Natural killer cell treated with Interleukin-12 subunit alpha and Interleukin-12 subunit beta and Interleukin-15 and Interleukin-18, amount 100 ng/mL, for 72 hours (primary cell): Measurements from ENCODE around the gene NIPAL4. TPM values are rescaled to one million over a fixed set of nuclear protein-coding genes. Genes with fewer than 3 reads are reported as not detected.
A peak's percentile ranks its signal among the peaks of the same experiment; 100 is the strongest.

Experiments used
- ATAC-seq, 2 donors: fragments of 150-1000 bp; cut with Tn5 transposase in 1 of 2; sonication (Bioruptor Pico), chemical (Tn5 transposase) in 1 of 2; 2 replicates each; pipeline ENCODE4 v1.10.0; 2021
- DNase-seq: peaks from one replicate; pipeline ENCODE4 v3.0.0; 2022; ENCODE audit warnings: low spot score
- H3K27ac Mint-ChIP-seq, 2 donors: 1 replicate in 1 of 2; 2 replicates in 1 of 2; pipeline ENCODE4 v1.8.0; 2022; ENCODE audit warnings: mixed read lengths in 2 of 2, mild to moderate bottlenecking in 1 of 2, moderate library complexity in 1 of 2
- H3K27me3 Mint-ChIP-seq, 2 donors: 1 replicate in 1 of 2; 2 replicates in 1 of 2; pipeline ENCODE4 v1.8.0; 2022; ENCODE audit warnings: mixed read lengths in 2 of 2
- H3K36me3 Mint-ChIP-seq: one replicate; pipeline ENCODE4 v1.8.0; 2022; ENCODE audit warnings: mixed read lengths
- H3K4me1 Mint-ChIP-seq, 2 donors: 1 replicate in 1 of 2; 2 replicates in 1 of 2; pipeline ENCODE4 v1.8.0; 2022; ENCODE audit warnings: low read depth in 2 of 2, mixed read lengths in 2 of 2, mild to moderate bottlenecking in 1 of 2
- H3K4me3 Mint-ChIP-seq: one replicate; pipeline ENCODE4 v1.8.0; 2022; ENCODE audit warnings: mixed read lengths
- H3K9me3 Mint-ChIP-seq: 2 replicates; pipeline ENCODE4 v1.8.0; 2022; ENCODE audit warnings: mixed read lengths
- total RNA-seq, 2 donors: library from RNA; stranded (reverse); gene quantifications; one replicate each; pipeline ENCODE4 v1.2.3, GENCODE V29; 2022

Gene NIPAL4
- total RNA-seq, 2 donors from 2014 or later, result 0.43 to 1.2 TPM

DNA sequence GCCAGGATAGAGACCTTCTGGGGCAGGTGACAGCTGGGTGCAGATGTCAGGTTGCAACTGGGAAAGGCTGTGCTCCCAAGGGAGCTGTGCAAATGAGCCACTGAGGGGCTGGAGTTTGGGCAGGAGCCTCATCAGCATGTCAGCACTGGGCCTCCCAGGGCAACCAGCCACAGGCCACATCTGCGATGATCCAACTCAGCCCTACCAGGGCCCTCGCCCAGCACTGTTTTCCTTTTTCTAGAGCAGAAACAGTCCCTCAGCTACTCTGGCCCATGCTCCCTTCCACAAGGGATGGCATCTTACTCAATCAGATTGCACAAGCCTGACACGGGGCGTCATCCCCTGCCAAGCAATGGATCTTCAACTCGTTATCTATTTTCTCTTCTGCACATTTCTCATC is 24.8 kb downstream of the NIPAL4 start:
- Mint-ChIP-seq H3K27ac (no peak overlapping the region), H3K36me3 (peaks cover 45% of the 10 kb centered on the region), H3K9me3 (no peaks in the 10 kb centered on the region), H3K4me1 (peaks cover 16 to 24% of the 10 kb centered on the region in 2 donors), H3K4me3 (no peak overlapping the region), H3K27me3 (peaks cover 0 to 2% of the 10 kb centered on the region in 2 donors)
- DNase-seq (no peak), ATAC-seq (no peak)

DNA sequence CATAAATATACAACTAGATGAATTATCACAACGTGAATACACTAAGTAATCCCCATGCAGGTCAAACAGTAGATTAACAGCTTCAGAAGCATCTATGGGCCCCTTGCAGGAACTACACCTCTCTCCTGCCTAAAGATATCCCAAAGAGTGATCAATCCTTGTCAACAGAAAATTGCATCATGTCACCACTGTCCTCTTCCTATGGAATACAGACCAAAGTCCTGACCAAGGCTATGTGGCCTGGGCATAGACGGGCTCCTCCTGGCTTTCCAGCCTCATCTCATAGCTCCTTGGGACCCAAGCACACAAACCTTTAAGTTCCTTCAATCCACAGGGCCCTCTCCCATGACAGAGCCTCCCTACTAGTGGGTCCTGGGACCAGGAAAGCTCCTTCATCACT is 25.3 kb downstream of the NIPAL4 start:
- Mint-ChIP-seq H3K9me3 (no peaks in the 10 kb centered on the region), H3K27ac (peak overlapping the region; percentile 43 to 53)

DNA sequence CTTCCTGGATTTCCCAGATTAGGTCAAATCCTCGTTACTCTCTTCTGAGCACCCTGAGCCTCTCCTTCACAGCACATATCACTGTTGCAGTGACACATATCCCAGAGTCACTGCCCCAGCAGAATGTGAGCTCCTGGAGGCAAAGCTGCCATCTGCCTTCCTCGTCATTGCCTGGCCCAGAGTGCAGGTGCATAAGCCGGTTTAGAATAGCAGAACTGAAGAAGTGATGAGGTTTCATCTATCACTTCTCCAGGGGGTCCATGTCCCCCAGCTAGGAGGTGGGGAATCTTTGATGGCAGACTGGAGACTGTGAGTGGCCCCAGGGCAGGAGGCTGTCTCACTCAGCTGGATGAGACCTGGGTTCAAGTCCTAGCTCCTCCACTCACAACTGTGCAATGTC is 25.8 kb downstream of the NIPAL4 start:
- H3K36me3 Mint-ChIP-seq, result peaks cover 41% of the 10 kb centered on the region
- H3K27me3 Mint-ChIP-seq, result no peaks in the 10 kb centered on the region
- no peak overlapping the region for H3K4me3 Mint-ChIP-seq
- no peak for DNase-seq
- peak overlapping the region; percentile 43 to 53 for H3K27ac Mint-ChIP-seq
- peaks cover 13 to 22% of the 10 kb centered on the region in 2 donors for H3K4me1 Mint-ChIP-seq
- H3K9me3 Mint-ChIP-seq, result no peaks in the 10 kb centered on the region
- no peak for ATAC-seq

More for the DNA sequence above, 25.3 kb downstream of the NIPAL4 start:
- ATAC-seq, result peak in 1 of 2 donors; percentile 8
- no peak for DNase-seq
- H3K36me3 Mint-ChIP-seq, result peaks cover 41% of the 10 kb centered on the region
- H3K27me3 Mint-ChIP-seq, result no peaks in the 10 kb centered on the region
- no peak overlapping the region for H3K4me3 Mint-ChIP-seq
- peaks cover 13 to 22% of the 10 kb centered on the region in 2 donors for H3K4me1 Mint-ChIP-seq

DNA sequence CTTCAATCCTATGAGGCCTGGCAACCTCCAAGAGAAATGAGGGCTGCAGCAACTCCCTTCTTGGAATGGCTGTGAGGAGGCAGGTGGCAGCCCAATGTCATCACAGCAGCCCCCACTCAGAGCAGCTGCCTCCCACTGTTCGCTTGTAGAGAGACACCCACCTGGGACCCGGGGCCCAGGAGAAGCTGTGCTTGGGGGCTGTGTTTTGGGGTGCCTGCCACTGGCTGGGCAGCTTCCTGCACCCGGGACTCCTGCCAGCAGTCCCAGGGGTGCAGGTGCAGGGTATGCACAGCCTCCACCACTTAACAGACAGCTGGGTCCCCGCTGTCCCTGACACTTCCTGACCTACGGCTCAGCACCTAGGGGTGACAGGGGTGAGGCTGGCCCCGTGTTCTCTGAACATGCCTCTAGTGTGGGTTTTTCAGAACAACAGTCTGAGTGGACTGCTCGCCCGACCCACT is 26.2 kb downstream of the NIPAL4 start:
- H3K36me3 Mint-ChIP-seq, result peaks cover 41% of the 10 kb centered on the region
- DNase-seq (no peak), ATAC-seq (peak; percentile 24 to 32)
- H3K9me3 Mint-ChIP-seq, result no peaks in the 10 kb centered on the region
- peak overlapping the region; percentile 53 to 76 for H3K27ac Mint-ChIP-seq
- H3K4me3 Mint-ChIP-seq, result no peak overlapping the region
- no peaks in the 10 kb centered on the region for H3K27me3 Mint-ChIP-seq
- H3K4me1 Mint-ChIP-seq, result peaks cover 13 to 22% of the 10 kb centered on the region in 2 donors

DNA sequence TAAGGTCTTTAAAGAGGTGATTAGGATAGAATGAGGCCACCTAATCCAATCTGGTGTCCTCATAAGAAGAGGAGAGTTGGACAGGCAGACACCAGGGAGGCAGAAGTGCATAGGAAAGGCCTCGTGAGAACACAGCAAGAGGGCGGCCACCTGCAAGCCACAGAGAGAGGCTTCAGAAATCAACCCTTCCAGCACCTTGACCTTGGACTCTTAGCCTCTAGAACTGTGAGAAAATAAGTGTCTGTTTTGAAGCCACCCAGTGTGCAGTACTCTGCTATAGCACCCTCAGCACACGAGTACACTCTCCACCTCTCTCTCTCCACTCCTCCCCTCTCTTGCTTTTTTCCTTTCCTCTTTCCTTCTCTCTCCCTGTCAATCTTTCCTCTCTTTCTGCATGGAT is 26.8 kb downstream of the NIPAL4 start:
- DNase-seq, result no peak
- Mint-ChIP-seq H3K9me3 (no peaks in the 10 kb centered on the region), H3K4me1 (peaks cover 13 to 22% of the 10 kb centered on the region in 2 donors), H3K36me3 (peaks cover 41% of the 10 kb centered on the region), H3K27me3 (no peaks in the 10 kb centered on the region), H3K4me3 (no peak overlapping the region), H3K27ac (peak overlapping the region; percentile 45 to 76)
- no peak for ATAC-seq

DNA sequence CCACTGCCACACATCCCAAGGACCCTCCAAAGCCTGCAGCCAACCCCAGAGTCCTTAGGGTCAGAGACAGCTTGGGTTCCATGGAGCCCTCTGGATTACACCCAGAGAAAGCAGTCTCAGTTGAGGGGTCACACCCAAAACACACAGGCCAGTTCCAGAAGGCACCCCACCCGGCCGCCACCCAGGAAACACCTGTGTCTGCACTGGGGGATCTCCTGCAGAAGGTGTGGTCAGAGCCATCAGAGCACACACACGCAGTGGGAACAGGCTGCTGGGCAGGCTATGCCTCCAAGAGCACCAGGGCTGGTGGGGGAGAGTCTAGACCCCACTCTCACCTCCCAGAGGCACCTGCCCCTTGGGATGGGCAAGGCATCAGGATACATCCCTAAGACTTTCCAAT is 27.3 kb downstream of the NIPAL4 start:
- ATAC-seq (peak; percentile 13 to 34), DNase-seq (no peak)
- H3K27me3 Mint-ChIP-seq, result no peaks in the 10 kb centered on the region
- peaks cover 39% of the 10 kb centered on the region for H3K36me3 Mint-ChIP-seq
- H3K4me3 Mint-ChIP-seq, result no peak overlapping the region
- peaks cover 13 to 22% of the 10 kb centered on the region in 2 donors for H3K4me1 Mint-ChIP-seq
- no peaks in the 10 kb centered on the region for H3K9me3 Mint-ChIP-seq
- peak overlapping the region; percentile 45 to 76 for H3K27ac Mint-ChIP-seq

DNA sequence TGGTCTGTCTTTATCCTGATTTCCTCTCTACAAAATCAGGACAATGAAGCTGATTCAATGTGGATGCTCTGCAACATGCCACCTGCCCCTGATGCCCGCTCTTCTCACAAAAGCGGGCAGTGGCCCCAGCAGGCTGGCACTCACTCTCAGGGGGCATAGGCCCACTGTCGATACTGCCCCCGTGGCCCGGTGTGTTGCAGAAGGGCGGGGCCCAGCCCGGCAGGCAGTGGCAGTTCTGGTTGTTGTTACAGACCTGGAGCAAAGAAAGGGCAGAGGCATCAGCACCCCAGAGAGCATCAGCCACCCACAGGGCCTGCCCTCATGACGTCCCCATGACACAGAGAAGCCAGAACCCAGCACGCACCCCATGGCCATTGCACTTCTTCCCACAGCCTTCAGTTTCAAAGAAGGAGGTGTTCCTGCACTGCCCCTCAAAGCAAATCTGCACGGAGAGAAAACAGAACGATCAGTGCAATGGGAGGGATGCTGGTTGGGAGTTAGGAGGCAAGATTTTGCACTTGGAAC is 31.5 kb downstream of the NIPAL4 start:
- no peaks in the 10 kb centered on the region for H3K27me3 Mint-ChIP-seq
- DNase-seq (no peak), ATAC-seq (no peak)
- H3K27ac Mint-ChIP-seq, result no peak overlapping the region
- no peaks in the 10 kb centered on the region for H3K9me3 Mint-ChIP-seq
- H3K36me3 Mint-ChIP-seq, result peaks cover 24% of the 10 kb centered on the region
- H3K4me1 Mint-ChIP-seq, result peaks cover 19 to 23% of the 10 kb centered on the region in 2 donors
- no peak overlapping the region for H3K4me3 Mint-ChIP-seq

DNA sequence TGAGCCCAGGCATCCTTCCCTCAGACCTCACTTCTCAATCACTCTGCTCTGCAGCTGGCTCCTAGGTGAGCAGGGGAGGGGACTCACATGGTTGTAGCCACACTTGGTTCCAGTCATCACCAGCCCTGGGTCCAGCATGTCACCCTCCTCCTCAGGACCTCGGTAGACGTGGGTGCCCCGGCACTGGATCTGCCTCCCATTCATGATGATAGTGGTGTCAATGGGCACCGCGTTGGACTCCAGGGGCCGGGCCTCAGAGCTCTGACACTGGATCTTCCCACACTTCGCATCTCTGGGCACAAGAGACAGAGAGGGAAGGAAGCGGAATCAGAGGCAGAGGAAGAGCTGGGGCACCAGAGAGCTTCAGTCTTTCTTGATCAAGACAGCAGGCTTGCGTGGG is 32.9 kb downstream of the NIPAL4 start:
- H3K27ac Mint-ChIP-seq, result peak overlapping the region in 1 of 2 donors; percentile 39
- no peak overlapping the region for H3K4me3 Mint-ChIP-seq
- H3K4me1 Mint-ChIP-seq, result peaks cover 9 to 10% of the 10 kb centered on the region in 2 donors
- no peaks in the 10 kb centered on the region for H3K9me3 Mint-ChIP-seq
- DNase-seq, result no peak
- peaks cover 12% of the 10 kb centered on the region for H3K36me3 Mint-ChIP-seq
- ATAC-seq, result no peak
- H3K27me3 Mint-ChIP-seq, result no peaks in the 10 kb centered on the region

DNA sequence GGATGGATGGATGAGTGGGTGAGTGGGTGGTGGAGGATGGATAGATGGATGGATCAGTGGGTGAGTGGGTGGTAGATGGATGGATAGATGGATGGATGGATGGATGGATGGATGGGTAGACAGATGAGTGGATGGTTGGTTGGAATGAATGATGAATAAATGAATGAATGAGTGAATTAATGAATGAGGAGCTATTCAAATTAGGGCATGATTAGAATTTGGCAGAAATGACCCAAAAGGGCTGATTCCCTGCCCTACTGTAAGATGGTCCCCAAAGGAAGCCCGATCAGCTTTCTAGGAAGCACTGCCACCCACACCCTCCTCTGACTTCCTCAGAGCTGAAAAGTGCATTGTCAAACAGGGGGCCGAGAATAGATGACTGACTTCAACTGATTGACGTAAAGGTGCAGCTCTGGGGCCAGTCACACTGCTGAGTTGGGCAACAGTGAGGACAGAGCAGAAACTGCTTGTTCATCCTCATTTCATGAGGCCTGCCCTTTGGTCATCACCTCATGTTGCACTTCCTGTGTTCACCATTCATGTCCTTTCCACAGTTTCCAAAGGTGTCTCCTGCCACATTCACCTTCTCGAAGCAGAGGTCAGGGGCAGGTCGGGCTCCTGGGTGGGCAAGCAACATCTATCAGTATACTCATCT is 34.3 kb downstream of the NIPAL4 start:
- H3K36me3 Mint-ChIP-seq, result peaks cover 11% of the 10 kb centered on the region

DNA sequence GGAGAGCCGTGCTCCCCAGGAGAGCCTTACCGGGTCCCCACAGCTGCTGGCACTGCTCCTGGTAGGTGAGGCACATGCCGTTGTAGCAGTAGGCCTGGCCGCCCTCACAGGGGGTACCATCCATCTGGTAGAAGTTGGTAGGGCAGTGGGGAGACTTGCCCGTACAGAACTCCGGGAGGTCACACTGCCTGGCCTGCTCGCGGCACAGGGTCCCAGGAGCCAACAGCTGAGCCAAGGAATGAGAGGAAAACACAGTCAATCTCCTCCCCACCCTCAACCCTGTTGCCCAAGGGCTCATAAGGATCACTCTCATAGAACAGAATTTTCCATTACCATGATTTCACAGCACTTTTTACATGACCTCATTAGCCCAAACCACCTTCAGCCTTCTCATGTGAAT is 36.9 kb downstream of the NIPAL4 start:
- Mint-ChIP-seq H3K9me3 (no peaks in the 10 kb centered on the region), H3K4me1 (peaks cover 10 to 21% of the 10 kb centered on the region in 2 donors), H3K27me3 (no peaks in the 10 kb centered on the region), H3K27ac (no peak overlapping the region), H3K4me3 (no peak overlapping the region), H3K36me3 (peaks cover 26% of the 10 kb centered on the region)
- no peak for DNase-seq
- ATAC-seq, result peak in 1 of 2 donors; percentile 29

More for the DNA sequence above, 34.3 kb downstream of the NIPAL4 start:
- Mint-ChIP-seq H3K27me3 (no peaks in the 10 kb centered on the region), H3K4me1 (peaks cover 9 to 10% of the 10 kb centered on the region in 2 donors), H3K27ac (peak overlapping the region; percentile 7 to 39), H3K9me3 (no peaks in the 10 kb centered on the region), H3K4me3 (peak overlapping the region; percentile 7)
- DNase-seq (no peak), ATAC-seq (peak; percentile 68)

DNA sequence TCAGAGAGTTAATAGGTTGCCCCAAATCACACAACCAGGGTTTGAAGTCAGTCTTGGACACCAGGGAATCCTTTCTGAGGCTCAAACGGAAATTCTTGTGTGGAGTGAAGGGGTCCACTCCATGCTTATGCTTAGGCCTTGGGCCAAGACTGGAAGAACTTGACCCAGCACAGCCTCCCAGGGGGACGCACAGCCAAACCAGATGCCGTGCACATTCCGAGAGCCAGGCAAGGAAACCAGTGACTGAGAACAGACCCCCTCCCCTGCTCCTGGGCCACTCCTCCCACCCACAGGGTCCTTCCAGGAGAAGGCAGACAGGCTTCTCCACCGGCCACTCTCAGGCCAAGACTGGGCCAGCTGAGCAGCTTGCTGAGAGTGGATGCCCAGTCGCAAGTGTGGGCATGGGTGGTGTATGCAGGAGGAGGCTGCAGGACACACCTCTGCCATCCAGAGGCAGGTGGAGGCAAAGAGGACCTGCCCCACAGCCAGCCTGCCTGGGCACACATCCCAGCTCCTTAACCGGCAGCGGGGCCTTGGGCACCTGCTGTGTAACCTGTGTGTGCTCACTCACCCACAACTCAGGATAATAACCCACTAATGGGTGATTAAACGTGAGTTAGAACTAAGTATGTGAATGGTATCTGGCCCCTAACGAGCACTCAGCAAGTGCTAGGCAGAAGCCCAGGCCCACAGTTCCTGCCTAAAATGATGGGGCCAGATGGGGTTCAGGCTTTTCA is 38.0 kb downstream of the NIPAL4 start:
- H3K4me3 Mint-ChIP-seq, result no peak overlapping the region
- peaks cover 22 to 32% of the 10 kb centered on the region in 2 donors for H3K4me1 Mint-ChIP-seq
- H3K9me3 Mint-ChIP-seq, result no peaks in the 10 kb centered on the region
- no peaks in the 10 kb centered on the region for H3K27me3 Mint-ChIP-seq
- no peak for ATAC-seq
- no peak for DNase-seq
- H3K27ac Mint-ChIP-seq, result no peak overlapping the region
- H3K36me3 Mint-ChIP-seq, result peaks cover 37% of the 10 kb centered on the region

DNA sequence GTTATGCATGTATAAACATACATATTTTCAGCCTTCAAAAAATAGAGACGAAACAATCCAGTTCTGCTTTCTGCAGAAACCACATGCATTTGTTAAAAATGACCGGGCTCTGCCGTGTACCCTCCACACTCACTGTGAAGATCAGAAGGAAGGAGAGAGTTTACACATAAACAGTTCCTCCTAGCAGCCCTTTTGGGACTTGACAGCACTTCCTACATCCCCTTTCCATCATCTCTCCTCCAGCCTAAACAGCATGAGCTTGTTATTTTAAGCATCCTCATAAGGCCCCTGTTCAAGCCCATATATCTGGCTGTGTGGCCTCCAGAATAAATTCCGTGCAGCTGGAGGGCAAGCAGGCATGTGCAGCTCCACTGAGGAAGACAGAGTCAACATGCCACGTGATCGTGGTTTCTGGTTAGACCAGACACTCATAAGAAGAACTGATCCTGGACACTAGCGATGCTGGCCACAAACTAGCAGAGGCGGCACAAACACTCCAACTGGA is 42.2 kb downstream of the NIPAL4 start:
- peaks cover 39% of the 10 kb centered on the region for H3K36me3 Mint-ChIP-seq
- DNase-seq (no peak), ATAC-seq (peak in 1 of 2 donors; percentile 48)
- H3K4me3 Mint-ChIP-seq, result no peak overlapping the region
- peaks cover 27 to 30% of the 10 kb centered on the region in 2 donors for H3K4me1 Mint-ChIP-seq
- peak overlapping the region; percentile 59 to 73 for H3K27ac Mint-ChIP-seq
- no peaks in the 10 kb centered on the region for H3K27me3 Mint-ChIP-seq
- H3K9me3 Mint-ChIP-seq, result no peaks in the 10 kb centered on the region

DNA sequence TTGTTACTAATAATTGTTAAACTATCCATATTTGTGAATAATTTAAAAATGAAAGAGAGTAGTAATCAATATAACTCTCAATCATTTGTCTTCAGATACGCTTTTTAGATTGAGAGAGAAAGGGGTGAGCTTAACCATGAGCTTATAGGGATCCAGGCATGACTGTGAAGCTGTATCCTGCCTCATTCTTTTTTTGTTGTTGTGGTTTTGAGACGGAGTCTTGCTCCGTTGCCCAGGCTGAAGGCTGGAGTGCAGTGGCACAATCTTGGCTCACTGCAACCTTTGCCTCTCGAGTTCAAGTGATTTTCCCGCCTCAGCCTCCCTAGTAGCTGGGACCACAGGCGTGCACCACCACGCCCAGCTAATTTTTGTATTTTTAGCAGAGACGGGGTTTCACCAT is 44.0 kb downstream of the NIPAL4 start:
- DNase-seq, result no peak
- Mint-ChIP-seq H3K4me3 (no peak overlapping the region), H3K27ac (no peak overlapping the region), H3K9me3 (no peaks in the 10 kb centered on the region), H3K4me1 (peaks cover 30 to 32% of the 10 kb centered on the region in 2 donors), H3K36me3 (peaks cover 45% of the 10 kb centered on the region), H3K27me3 (no peaks in the 10 kb centered on the region)
- ATAC-seq, result no peak

DNA sequence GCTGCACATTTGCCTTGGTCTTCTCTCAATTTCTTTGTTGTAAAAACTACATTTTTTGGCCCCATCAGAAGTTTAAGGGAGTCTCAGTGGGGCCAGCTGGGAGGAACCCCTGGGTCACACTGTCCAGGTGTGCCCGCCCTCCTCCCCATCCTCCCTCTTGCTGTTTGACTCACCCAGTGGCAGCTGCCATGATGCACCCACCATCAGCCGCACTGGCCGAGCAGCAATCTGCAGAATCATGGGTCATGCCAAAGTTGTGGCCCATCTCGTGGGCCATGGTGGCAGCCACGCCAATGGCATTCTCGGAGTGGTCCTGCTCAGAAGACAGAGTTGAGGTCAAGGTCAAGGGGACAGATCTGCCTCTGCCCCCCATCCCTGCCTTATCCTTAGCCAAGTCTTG is 45.5 kb downstream of the NIPAL4 start:
- Mint-ChIP-seq H3K36me3 (peaks cover 48% of the 10 kb centered on the region), H3K4me3 (no peak overlapping the region), H3K9me3 (no peaks in the 10 kb centered on the region), H3K27ac (peak overlapping the region in 1 of 2 donors; percentile 21), H3K27me3 (no peaks in the 10 kb centered on the region), H3K4me1 (peaks cover 29 to 33% of the 10 kb centered on the region in 2 donors)
- ATAC-seq (peak in 1 of 2 donors; percentile 40), DNase-seq (no peak)
